GM19452 (cell line): ENCODE results near the gene GALNS.
"Not testable (repeated sequence)": the region's sequence is repeated elsewhere in the genome, so short reads cannot be mapped to it uniquely, and the experiment has no call there.

ENCODE experiments used
- ATAC-seq: cut with Tn5 transposase; IDR thresholded peaks from one replicate; pipeline ENCODE4 v1.9.1; 2021; ENCODE audit not compliant: unreplicated experiment

The GALNS gene

GRCh38 chr16:88807142-88807625 lies 49.6 kb downstream of the GALNS start:
- no peak for ATAC-seq

- ATAC-seq = no peak
Measured at GRCh38 chr16:88806491-88807111, 50.1 kb downstream of the GALNS start.

- ATAC-seq = no peak
Measured at GRCh38 chr16:88805887-88806393, 50.8 kb downstream of the GALNS start.

- ATAC-seq = no peak
Measured at GRCh38 chr16:88805340-88805715, 51.4 kb downstream of the GALNS start.

GRCh38 chr16:88804552-88805339 lies 52.0 kb downstream of the GALNS start:
- no peak for ATAC-seq

- ATAC-seq = no peak
Measured at GRCh38 chr16:88804173-88804551, 52.6 kb downstream of the GALNS start.

GRCh38 chr16:88803264-88803987 lies 53.3 kb downstream of the GALNS start, which contains the start of gene CDT1:
Gene CDT1 (plus strand): TSS chr16:88803789. CDS start chr16:88803832, 43 bp downstream.
- ATAC-seq = peak; percentile 60

- ATAC-seq = no peak
Measured at GRCh38 chr16:88800277-88800592, 56.5 kb downstream of the GALNS start.

GRCh38 chr16:88799569-88800276 lies 57.0 kb downstream of the GALNS start:
- no peak for ATAC-seq

GRCh38 chr16:88798772-88799455 lies 57.8 kb downstream of the GALNS start:
- no peak for ATAC-seq

- no peak for ATAC-seq
Measured at GRCh38 chr16:88798073-88798472, 58.7 kb downstream of the GALNS start.

- ATAC-seq = no peak
Measured at GRCh38 chr16:88796278-88796677, 60.5 kb downstream of the GALNS start.

- ATAC-seq = no peak
Measured at GRCh38 chr16:88793251-88793954, 63.3 kb downstream of the GALNS start.

GRCh38 chr16:88792668-88793250 lies 64.0 kb downstream of the GALNS start:
- no peak for ATAC-seq

GRCh38 chr16:88792078-88792550 lies 64.6 kb downstream of the GALNS start:
- no peak for ATAC-seq

GRCh38 chr16:88790312-88791211 lies 66.2 kb downstream of the GALNS start:
- ATAC-seq = no peak

- ATAC-seq = no peak
Measured at GRCh38 chr16:88789594-88789993, 67.2 kb downstream of the GALNS start.

- ATAC-seq = not testable (repeated sequence)
Measured at GRCh38 chr16:88788749-88789148, 68.0 kb downstream of the GALNS start.
